Stimulated activated CD8-positive, alpha-beta memory T cell treated with anti-CD3 and anti-CD28 coated beads, Interleukin-7, amount 100 ng/mL, for 1 hour (primary cell): ENCODE measurements around the gene GPR84.

ENCODE experiments used
- DNase-seq, 2 donors: peaks; one replicate each; pipeline ENCODE4 v3.0.0-alpha.2; 2020; ENCODE audit warnings: low read depth in 2 of 2

GPR84 gene

GRCh38 chr12:54364413-54364812 lies at the start of gene GPR84:
GPR84 (minus strand) TSS chr12:54364486; CDS start chr12:54363851, 635 bp downstream.
- DNase-seq: no peak

GRCh38 chr12:54413284-54414190 lies 49.3 kb upstream of the GPR84 start:
- peak; percentile 62 for DNase-seq

DNA sequence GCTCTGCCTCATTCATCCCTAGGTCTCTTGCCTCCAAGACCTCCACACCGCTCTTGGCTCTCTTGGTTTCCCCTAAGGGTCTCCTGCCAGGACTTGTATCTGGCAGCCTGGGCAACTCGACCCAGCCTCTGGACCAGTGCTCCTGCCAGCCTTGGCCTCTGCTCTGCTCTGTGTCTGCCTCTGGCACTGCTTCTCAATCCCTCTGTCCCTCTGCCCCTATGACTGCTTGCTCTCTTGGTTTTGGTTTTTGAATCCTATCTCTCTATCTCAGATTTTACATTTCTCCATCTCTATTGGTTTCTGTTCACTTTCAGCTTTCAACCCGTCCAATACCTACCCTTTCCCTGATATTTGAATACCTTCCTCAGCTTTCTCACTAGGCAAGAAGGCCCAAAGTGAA lies 48.5 kb upstream of the GPR84 start:
- no peak for DNase-seq

- no peak for DNase-seq
Observed at GRCh38 chr12:54412348-54412747, 48.1 kb upstream of the GPR84 start.

DNA sequence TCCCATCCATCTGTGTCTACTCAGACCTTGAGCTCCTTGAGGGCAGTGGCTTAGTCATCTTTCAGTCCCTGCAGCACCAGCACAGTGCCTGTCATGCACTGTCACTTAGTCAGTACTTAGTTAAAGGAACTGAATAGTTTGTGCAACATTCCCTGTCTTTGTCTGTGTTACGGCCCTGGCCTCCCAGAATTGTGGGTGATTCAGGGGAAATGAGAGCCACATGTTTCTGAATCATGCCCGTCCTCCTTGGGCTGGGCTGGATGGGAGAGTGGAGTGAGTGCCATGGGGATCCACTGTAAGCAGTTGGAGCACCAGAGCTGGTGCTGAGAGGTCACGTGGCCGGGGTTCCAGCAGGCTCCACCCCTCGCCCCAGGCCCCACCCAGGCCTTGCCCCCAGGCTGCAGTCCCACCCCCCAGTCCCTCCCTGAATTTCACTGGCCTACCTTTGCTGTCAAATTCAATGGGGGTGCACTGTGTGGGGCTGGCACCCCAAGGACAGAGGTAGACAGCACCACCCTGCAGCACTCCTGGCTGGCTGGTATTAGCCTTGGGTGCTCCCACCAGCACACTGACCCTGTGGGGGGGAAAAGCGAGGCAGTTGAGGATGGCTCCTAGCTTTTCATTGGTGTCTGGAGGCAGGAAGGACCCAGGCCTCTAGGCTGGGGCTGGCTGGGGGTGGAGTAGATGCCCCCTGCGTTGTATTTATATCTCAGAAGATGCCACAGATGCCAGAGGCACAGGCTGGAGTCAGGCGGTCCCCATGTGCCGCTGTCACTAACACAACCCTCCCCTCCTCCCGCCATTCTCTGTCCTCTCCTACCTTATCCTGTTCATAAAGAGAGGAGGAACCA lies 47.3 kb upstream of the GPR84 start:
- no peak for DNase-seq

- DNase-seq: no peak
Observed at GRCh38 chr12:54409267-54409666, 45.0 kb upstream of the GPR84 start.

- no peak for DNase-seq
Observed at GRCh38 chr12:54407183-54407905, 43.1 kb upstream of the GPR84 start.

DNA sequence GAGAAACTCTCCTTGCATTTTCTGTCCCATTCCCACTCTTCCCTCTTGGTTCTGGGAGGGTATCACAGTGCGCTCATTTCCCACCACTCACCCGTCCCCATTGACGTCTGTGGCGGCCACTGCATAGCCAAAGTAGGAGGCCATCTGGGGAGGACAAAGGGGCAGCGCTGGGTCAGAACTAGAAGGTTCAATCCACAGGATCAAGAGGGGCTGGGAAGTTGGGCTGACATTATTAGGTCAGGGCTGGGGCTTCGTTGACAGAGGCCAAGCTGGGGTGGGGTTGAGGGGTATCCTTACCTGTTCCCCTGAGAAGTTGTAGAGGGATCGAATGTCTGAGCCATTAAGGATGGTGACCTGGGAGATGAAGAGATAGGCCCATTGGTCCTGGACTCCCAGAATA lies 41.3 kb upstream of the GPR84 start:
- no peak for DNase-seq

DNA sequence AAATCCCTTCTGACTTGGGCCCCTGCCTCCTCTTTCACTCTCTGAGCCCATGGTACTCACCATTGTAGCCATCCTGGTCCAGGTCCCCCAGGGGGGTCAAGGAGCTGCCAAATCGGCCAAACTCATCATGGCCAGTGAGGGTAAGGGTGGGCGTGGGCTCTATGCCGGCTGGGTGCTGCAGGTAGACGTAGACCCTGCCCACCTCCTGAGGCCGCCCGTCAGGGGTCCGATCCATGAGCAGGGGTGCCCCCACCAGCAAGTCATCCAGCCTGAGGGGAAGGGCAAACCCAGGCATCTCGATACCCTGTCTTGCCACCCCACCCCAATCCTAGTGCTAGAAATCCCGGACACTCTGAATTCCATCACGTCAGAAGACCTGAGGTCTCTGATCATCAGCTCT lies 40.8 kb upstream of the GPR84 start:
- no peak for DNase-seq

DNA sequence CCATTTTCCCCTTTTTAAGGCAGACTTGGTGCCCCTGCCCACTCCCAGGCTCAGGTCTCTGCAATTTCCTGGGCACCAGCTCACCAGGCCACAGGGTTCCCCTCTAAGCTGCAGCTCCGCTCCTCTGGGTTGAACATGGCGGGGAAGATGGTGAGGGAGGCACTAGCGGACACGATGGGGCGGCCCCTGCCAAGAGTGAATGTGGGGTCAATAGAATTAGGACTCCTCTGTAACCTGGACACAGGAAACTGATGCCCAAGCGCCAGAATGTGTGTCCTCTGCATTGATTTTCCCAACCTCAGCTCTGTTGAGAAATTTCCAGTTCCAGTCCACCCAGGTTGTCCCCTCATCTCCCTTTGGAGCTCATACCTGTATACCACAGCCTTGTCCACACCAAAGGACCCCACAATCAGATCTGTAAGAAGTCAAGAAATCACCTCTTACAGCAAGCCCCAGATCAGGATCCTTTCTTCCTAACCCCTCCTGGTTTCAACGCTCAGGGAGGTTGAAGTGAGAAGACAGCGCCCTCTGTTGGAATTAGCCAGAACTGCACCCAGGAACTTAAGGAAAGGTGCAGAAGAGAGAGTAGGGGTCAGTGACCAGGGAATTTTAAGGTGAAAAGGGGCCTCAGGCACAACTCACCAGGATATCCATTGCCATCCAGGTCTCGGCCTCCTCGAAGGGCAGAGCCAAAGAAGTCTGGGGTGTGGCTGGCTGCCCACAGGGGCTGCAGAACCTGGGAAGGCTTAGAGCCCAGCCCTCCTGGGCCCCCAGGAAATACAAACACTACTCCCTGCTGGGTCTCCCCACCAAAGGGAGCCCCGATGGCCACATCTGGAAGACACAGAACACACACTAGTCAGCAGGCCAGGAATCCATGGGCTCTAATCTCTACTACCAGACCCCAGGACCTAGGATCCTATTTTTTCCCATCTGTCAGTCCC lies 40.0 kb upstream of the GPR84 start:
- DNase-seq: peak in 1 of 2 donors; percentile 52

- no peak for DNase-seq
Observed at GRCh38 chr12:54401119-54401518, 36.8 kb upstream of the GPR84 start.

DNA sequence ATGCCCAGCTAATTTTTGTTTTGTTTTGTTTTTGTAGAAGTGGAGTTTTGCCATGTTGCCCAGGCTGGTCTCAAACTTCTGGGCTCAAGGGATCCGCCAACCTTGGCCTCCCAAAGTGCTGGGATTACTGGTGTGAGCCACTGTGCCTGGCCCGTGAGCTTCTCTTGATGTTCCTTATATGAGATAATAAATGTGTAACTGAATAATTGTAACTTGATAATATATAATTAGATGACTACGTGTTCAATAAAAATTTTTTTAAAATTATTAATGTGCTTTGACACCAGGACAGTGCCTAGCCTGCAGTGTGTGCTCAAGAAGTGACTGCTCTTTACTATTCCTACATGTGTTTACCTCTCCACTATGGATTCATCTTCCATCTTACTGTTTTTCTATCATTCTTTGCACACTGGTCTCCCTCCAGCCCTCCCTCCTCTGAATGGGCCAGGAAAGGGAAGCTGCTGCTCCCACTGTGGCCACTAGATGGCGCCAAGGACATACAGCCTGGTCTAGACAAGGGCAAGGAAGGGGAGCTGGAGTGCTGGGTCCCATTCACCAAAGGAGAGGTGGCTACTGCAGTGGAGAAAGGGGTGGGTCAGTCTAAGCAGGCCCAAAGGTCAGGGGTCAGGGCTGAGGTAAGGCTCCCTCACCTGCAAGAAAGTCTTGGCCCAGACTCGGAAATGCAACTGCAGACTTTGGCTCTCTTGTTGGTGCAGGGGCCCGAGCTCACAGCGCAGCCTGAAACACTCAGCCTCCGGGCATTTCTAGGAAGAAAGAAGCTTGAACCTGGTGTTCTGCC lies 34.9 kb upstream of the GPR84 start:
- DNase-seq: peak; percentile 74 to 85

- DNase-seq: no peak
Observed at GRCh38 chr12:54398218-54398617, 33.9 kb upstream of the GPR84 start.

DNA sequence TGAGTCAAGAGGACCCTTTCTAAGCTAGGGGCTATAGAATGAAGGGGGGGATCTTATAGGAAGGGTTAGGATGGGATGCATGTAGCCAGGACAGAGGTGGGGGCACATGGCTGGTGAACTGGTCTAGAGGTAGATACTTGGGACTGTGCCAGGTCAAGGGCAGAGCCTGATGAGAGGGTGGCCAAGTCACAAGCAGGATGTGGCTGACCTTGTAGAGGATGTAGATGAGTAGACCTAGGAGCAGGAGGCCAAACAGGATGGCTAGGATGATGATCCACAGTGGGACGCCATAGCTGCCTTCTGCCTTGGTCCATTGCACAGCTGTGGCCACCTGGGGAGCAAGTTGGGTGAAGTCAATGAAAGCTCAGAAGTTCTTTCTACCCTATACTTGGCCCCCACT lies 32.9 kb upstream of the GPR84 start:
- no peak for DNase-seq

DNA sequence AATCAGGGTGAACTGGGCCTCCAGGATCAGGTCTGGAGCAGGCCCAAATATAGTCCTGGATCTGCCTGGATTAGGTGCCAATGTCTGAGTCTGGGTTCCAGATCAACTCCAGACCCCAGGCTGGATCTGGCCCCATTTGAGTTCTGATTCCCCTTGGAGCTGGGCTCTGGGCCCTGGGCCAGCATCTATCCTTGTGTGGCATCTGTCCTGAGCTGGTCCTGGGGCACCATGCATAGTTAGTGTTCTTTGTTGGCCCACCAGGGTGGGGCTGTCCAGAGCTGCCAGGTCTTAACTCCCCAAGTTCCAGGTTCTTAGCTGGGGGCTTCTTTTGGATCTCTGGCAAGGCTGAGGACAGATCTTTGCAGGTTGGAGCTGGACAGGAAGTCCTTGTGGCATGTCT lies 31.3 kb upstream of the GPR84 start:
- DNase-seq: no peak

- DNase-seq: no peak
Observed at GRCh38 chr12:54394986-54395385, 30.7 kb upstream of the GPR84 start.

- no peak for DNase-seq
Observed at GRCh38 chr12:54394281-54394719, 30.0 kb upstream of the GPR84 start.

DNA sequence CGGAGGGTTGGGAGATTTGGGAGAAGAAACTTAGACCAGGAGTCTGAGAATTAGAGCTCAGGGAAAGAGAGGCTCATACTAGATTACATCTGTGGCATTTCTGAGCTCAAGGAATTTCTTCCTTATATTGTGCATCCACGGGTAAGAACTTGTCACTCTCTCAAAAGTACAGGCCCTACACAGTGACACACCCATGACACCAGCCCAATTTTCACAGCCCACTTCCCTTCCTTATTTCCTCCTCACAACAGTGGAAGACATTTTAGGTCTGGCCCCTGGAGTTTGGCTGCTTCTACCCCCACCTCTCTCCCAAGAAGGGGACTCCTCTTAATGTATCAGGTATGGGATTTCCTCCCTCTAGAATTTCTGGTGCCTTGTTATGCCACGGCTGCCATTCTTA lies 29.5 kb upstream of the GPR84 start:
- no peak for DNase-seq

- no peak for DNase-seq
Observed at GRCh38 chr12:54393207-54393609, 28.9 kb upstream of the GPR84 start.
